Activated CD8-positive, alpha-beta memory T cell treated with anti-CD3 and anti-CD28 coated beads, Interleukin-2, amount 50 U/mL, for 48 hours (primary cell): ENCODE data around the gene C2CD4A.

Experiments
- DNase-seq: peaks from one replicate; pipeline ENCODE4 v3.0.0-alpha.2; 2020

C2CD4A gene

DNA sequence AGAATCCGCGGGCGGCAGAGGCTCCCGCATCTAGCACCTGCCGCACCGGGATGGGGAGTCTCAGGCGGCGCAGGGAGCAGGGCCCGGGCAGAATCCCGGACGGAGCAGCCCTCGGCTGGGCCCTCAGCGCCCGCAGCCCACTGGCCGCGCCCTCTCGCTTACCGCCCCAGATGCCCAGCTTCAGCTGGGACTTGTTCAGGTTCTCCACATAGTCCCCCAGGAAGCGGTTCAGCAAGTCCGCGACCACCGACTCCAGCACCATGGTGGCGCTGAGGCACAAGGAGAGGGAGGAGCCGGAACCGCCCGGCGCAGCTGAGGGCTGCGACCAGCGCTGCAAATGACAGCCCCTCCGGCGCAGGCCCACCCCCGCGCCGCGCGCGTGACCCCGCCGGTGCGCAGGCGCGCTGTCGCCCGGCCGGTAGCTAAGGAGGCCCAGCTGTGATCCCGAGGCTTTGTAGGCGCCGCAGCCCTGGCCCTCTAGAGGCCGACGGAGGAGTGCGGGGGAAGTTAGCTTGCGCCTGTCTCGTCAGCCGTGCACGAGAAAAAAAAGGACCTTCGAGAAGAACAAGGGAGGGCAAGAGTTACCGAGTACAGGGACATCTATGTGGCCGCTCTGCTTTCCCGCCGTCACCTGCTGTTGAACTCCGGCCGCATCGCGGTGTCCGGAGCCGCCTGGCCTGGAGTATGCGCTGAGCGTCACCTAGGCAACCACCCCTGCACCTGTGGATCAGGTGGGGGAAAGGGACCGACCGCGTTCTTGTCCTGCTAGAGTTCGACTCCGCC, 6.5 kb upstream of the C2CD4A start, which contains the start of gene VPS13C:
TSS of gene VPS13C (minus strand) at position 335 of the 783 bp plus-strand sequence. CDS start at position 262, 73 bp downstream.
- peak; percentile 94 for DNase-seq

DNA sequence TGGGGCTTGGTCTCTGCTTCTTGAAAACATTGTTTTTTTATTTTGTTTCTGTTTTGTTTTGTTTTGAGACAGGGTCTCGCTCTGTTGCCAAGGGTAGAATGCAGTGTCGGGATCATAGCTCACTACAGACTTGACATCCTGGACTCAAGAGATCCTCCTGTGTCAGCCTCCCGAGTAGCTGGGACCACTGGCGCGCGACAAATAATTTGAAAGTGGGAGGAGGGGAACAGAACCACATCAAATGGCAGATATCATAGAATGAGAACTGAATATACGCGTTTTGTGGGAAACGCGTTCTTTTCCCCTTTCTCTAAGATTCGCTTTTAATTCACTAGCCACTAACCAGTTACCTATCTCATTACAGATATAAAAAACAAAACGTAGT, 5.9 kb upstream of the C2CD4A start:
- no peak for DNase-seq

DNA sequence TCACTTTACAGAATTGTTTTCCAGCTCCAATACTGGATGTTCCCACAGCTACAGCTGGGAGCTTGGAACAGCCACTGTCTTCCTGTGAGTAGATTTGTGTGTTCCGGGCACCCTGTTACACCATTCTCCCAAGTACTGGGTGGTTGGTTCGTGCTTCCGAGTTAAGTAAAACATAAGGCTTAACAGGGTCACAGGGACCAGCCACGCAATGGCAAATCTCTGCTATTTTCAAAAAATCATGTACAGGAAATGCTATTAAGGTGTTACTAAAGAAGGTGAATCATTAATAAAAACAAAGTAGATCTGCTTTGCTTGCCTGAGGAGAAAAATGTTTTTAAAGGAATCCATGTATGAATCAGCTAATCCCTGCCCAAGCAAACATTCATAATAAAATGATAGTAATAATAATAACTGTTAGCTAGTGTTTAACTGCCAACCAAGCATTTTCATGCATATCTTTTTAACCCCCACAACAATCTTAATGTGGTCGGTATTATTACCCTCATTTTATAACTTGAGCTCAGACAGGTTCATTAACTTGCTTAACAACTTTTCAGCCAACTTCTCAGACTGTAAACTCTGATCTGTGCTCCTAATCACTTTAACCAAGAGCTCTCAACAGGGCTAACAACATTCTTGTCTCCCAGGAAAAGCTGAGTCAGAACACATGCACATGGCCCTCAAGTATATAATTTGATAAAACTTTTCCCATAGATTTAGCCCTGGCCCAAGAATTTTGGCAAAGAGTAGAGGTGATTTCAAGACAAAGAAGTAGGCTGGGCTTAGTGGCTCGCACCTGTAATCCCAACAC, 2.7 kb upstream of the C2CD4A start:
- no peak for DNase-seq

DNA sequence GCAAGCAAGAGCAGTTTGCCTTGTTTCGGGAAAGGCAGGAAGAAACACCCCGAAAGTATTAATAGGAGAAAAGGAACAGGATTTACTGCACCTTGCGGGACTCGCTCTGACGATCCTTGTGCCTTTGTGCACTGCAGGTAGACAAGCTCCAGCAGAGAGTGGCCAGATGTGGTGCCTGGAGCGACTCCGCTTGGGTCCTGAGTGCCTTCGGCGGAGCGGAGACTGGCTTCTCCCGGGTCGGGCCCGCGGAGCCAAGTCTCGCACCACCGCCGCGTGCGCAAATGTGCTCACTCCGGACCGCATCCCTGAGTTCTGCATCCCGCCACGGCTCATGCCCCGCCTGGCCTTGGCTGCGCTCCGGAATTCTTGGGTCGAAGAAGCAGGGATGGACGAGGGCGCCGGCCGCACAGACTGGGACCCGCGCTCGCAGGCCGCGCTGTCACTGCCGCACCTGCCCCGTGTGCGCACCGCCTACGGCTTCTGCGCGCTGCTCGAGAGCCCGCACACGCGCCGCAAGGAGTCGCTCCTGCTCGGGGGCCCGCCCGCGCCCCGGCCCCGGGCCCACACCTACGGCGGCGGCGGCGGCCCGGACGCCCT, 769 bp downstream of the C2CD4A start:
- DNase-seq: peak; percentile 66

DNA sequence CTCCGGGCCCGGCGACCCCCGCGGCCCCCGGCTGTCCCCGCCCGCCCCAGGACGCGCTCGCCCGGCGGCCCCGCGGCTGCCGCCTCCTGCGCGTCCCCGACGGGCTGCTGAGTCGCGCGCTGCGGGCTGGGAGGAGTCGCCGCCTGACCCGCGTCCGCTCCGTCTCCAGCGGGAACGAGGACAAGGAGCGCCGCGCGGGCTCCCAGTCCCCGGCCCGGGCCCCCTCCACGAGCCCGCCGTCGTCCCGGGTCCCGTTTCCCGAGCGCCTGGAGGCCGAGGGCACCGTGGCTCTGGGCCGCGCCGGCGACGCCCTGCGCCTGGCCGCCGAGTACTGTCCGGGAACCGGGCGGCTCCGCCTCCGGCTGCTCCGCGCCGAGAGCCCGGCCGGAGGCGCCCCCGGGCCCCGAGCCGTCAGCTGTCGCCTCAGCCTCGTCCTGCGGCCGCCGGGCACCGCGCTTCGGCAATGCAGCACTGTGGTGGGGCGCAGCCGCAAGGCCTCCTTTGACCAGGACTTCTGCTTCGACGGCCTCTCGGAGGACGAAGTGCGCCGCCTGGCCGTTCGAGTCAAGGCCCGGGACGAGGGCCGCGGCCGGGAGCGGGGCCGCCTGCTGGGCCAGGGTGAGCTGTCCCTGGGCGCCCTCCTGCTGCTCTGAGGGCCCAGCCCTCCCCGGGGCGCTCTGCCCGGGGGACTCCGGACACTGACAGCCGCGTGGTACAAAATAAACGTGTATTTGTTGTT, 1.5 kb downstream of the C2CD4A start:
- DNase-seq: peak; percentile 60

DNA sequence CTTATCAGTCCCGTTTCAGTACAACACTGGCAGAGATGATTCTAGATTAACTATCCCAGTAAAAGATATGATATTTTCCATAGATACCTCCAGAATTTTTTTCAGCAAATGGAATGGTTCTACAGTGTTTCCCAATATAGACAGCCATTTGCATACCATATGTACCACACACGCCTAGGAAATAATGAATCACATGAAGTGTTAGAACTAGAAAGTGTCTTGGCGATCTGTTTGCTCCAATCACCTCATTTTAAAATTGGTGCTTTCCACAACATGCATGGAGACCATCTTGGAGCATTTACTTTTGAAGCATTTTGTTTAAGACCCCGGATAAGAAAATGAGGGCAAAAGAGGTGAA, 2.0 kb downstream of the C2CD4A start:
- DNase-seq: no peak

DNA sequence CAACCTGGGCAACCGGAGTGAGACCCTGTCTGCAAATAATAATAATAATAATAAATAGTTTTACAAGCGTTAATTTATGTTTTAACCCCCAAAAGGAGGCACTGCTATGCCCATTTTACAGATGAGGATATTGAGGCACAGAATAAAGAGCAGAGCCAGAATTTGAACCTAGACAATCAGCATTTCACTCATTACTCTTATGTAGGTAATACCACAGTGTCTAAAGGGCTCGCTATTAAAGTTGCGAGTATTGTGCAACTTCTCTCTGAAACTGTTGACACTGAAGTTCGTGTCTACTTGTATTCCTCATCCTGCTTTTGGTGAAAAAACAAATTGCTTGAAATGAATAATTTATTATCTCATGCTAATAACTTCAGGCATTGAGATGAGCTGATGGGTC, 2.8 kb downstream of the C2CD4A start:
- no peak for DNase-seq

DNA sequence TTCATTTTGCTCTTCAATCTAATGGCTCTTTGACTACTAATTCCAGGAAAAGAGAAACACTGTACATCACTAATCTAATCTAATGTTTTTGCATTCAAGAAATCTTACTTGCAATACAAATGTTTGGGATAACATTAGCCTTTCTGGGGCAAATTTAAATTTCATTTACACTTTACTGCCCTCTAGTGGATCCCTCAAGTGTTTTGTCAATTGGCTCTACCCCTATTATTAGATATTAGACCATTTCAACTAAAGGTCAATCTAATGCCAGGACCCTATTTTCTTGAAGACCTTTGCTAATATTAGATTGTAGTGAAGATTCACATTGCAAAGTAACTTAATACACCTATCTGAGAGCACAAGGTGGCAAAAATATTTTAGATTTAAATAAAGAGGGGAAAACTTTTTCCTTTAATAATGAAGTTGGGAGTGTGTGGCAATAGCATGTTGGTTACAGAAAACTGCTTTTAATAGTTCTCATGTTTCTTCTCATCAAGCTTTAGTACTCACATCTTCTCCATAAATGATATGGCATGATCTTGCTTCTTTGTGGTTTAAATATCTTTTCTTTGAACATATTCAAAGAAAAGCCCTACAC, 5.0 kb downstream of the C2CD4A start:
- no peak for DNase-seq

DNA sequence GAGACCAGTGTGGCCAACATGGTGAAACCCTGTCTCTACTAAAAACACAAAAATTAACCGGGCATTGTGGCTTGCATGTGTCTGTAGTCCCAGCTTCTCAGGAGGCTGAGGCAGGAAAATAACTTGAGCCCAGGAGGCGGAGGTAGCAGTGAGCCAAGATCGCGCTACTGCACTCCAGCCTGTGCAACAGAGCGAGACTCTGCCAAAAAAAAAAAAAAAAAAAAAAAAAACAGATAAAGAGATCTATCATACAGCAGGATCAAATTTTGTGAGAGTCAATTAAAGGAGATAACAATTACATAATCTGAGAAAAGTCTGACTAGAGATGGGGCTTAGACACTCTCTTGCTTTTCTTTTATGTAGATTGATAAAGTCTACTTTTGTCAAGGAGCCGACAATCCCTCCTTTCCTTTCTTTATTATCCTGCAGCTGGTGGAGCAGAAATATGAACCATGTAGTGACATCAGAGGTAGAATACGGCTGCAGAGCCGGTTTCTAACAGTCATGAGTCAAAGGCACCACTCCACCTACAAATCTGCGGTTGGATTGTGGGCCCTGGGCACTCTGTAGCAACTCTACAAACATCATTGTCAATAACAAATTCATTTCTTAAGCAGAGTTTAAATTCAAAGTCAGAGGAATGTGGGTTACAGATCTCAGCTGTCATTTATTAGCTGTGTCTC, 9.0 kb downstream of the C2CD4A start:
- DNase-seq: no peak

DNA sequence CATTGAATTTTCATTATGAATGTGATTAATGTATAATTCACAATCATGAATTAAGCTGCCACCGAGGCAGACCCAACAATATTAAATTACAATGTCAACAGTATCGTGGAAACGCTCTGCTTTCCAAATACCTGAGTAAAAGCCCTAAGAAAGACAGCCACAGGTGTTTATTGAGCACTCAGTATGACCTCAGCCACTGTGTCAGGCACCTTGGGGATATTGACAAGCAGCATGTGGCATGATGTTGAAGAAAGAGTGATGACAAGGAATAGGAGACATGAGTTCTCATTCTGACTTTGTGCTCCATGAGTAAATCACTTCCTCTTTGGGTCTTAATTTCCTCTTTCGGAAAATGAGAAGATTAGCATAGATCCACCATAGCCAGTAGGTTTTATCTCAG, 12.8 kb downstream of the C2CD4A start:
- no peak for DNase-seq

DNA sequence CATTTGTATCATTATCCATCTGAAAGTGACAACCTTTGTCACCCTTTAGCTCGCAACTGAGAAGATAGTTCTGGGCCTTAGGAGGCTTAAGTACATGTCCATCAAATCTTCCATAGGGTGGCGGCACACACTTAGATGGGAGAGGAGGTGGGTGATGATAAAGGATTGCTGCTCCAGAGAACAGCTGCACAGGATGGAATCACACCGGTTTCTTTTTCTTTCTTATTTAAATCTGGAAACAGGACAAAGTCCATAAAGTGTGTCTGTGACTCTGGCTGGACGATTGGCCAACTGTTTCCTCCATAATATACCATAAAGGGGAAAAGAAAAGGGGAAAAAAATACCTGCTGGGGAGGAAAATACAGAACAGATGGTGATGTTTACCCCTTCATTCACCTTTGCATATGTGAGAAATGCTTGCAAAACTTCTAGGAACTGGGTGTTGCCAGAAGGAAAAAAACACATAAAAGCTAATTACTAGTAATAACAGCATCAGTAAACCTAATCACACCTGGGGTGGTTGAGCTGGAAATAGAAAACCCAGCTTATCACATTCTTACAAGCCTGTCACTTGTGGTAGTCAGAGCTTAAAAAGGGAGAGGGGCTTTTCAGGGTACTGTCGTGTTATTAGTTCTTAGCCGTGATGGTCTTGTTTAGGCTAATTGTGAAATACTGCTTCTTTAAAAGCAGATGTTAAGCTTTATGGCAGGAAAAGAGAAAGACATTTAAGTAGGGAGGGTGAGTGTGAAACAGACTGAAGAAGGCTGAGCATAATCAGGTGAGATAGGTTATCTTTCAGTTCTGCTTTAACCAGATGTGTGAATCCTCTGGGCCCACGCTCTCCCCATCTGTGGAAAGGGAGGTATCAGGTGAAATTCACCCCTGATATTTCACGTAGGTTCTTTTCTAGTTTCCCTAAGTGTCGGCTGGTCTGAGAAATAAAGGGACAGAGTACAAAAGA, 16.7 kb downstream of the C2CD4A start:
- DNase-seq: no peak

DNA sequence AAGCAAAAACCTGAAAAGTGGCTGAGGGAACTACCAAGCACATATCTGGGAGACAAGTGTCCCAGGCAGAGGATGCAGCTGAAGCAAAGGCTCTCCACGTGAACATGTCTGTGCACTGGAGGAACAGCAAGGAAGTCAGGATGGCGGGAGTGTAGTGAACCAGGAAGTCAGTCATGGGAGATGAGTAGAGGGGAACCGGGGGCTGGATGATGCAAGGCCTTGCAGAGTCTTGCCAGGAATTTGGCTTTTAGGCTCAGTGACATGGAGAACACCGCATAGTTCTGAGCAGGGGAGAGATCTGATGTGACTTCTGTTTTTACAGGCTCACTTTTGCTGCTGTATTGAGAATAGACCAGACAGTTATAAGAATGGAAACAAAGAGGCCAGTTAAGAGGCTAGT, 19.0 kb downstream of the C2CD4A start:
- no peak for DNase-seq

DNA sequence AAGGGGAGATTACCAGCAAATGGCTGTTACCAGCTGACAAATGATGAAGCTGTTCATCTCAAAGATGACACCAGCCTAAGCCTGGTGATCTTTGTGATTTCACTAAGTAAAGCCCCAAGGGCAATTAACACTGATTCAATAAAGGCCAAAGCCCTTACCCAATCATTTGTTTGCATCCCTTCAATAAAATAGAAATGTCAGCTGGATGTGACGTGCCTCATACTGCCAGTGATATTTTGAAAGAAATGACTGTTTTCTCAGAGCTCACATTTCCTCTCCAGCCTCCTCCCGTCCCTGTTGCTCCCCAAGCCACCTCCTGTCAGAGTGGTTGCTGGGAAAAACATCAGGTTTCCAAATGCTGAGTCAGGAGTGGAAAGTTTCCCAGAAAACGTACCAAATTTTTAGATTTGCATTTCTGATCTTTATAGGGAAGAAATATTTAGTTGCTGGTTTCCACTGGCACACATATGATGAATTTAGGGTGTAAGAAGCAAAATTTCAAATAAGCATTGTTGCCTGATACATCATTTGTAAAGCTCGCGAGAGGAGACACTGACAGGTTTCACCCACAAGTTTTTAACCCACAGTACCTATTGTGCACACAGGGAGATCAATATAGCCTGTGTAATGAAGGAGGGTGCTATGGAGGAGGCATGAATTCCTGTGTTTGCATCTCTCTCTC, 21.0 kb downstream of the C2CD4A start:
- DNase-seq: no peak

DNA sequence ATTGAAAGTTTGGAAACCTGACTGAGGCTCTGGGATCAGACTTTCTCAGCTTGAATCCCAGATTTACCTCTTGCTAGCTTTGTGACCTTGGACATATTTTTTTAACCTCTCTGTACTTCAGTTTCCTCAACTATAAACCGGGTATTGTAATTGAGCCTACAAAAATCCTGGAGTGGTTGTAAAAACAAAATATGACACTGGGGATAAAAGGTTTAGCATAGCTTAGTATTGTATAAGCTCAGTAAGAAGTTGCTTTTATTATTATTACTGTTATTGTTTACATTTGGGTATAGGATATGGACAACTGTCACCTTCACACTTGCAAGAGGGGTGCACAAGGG, 21.5 kb downstream of the C2CD4A start:
- DNase-seq: no peak

DNA sequence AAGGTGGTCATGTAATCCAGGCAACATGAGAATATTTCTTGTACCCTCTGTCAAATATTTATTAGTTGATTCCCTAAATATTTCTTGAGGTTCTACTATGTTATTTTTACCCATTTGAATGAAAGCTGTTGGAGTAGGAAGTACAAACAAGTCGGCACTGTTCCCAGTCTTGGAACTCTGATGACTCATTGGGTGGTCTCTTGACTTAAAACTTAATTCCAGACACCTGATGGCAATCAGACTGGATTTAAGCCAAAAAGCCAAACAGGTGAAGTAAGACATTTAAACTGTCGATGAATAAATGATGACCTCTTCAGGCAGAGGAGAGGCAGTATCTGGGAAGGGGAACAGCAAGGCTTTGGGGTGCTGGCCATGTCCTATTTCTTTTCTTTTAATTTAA, 22.8 kb downstream of the C2CD4A start:
- DNase-seq: no peak

DNA sequence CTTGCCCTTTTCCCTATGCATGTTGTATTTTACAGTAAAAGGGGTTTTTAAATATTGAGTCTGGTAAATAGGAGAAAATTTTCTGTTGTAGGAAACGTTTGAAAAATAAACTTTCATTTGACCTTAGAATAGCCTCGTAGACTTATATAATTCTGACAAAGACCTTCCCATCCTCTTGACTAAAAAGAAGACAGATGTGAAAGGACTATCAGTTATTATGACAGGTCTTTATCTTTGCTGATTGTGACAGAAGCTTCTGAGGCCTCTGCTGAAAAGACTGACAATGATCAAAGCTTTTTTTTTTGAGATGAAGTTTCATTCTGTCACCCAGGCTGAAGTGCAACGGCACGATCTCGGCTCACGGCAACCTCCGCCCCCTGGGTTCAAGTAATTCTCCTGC, 24.2 kb downstream of the C2CD4A start:
- DNase-seq: no peak

DNA sequence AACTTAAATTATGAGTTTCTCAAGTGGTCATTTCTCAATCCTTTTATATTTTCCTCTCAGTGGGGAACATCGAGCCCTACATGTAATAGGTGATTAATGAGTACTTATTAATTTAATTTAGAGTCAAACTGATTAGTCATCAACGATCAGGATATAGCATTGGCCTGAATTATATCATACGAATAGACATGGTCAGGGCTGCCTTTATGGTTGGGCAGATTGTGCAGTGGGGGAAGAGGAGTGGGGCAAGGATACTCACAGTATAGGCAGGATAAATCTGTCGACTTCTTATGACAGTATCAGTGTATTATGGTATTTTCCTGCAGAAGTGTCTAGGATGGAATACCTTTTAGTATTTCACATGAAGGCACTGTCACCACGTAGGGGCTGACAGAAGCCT, 27.0 kb downstream of the C2CD4A start:
- no peak for DNase-seq

DNA sequence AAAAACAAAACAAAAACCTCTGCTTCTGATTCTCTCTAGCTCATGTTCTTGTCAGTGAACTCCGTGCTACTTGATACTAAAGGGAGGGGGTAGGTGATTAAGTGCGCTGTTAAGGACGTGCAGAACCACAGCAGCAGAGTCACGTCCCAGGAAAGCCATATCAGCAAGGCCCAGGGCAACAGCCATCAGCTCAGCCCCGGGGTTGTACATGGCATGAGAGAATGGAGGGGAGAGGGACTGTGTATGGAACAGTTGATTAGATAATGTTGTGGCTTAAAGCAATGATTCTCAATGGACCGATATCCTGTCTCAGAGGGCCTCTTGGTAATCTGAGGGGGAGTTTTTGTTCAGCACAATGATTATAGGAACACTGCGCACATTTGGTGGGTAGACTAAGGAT, 27.6 kb downstream of the C2CD4A start:
- no peak for DNase-seq

DNA sequence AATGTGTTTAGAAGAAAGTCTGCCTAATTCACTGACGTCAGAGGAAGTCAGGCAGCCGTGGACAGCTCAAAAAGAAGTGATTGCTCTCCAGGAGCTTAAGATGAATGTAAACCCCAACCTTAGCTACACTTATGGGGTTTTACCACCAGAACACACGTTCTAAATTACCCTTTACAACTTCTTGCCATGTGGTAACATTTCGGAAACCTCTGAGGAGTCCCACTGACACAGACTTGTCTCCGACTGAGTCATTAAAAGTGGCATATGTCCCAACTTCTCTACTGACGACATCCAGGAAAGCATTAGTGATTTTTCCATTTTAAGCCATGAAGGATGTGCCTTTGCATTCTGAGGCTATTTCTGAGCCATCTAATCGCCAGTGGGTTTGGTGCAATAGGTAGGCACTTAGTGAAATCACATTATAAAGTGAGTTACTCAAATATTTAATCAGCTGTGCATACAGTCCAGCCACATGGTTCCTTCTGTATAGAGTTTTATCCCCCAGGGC, 32.4 kb downstream of the C2CD4A start:
- no peak for DNase-seq

DNA sequence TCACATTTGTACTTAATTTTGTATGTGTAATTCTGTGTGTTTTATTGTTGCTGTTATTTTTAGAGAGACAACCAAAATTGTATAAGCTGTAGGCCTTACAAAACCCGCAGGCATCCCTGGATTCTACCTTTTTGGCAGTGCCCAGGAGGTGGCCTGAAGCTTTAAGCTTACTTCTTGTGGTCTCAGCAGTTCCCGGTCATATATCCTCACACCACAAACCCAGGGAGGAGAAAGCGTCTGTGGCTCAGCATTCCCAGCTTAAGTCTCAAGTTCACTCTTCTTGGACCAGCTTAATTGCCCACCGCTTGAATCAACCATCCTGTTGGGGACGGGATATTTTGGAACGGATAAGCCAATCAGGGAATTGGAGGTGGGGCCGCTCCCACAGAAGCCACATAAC, 36.7 kb downstream of the C2CD4A start:
- no peak for DNase-seq
